HG02759 (cell line): Measurements from ENCODE around the gene DPP7.
"Not testable (repeated sequence)": the region's sequence is repeated elsewhere in the genome, so short reads cannot be mapped to it uniquely, and the experiment has no call there.

Source experiments
- ATAC-seq: cut with Tn5 transposase; IDR thresholded peaks from one replicate; pipeline ENCODE4 v1.9.1; 2021; ENCODE audit warnings: mild to moderate bottlenecking, moderate library complexity; ENCODE audit not compliant: unreplicated experiment

The DPP7 gene

DNA sequence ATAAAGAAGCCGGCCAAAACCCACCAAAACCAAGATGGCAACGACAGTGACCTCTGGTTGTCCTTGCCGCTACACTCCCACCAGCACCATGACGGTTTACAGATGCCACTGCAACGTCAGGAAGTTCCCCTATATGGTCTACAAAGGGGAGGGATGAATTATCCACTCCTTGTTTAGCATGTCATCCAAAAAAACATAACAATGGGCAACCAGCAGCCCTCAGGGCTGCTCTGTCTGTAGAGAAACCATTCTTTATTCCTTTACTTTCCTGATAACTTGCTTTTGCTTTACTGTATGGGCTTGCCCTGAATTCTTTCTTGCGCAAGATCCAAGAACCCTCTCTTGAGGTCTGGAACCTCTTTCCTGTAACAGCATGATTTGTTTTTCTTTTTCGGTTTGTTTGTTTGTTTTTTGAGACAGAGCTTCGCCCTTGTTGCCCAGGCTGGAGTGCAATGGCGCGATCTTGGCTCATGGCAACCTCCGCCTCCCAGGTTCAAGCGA lies 39.2 kb downstream of the DPP7 start:
- ATAC-seq, result no peak

DNA sequence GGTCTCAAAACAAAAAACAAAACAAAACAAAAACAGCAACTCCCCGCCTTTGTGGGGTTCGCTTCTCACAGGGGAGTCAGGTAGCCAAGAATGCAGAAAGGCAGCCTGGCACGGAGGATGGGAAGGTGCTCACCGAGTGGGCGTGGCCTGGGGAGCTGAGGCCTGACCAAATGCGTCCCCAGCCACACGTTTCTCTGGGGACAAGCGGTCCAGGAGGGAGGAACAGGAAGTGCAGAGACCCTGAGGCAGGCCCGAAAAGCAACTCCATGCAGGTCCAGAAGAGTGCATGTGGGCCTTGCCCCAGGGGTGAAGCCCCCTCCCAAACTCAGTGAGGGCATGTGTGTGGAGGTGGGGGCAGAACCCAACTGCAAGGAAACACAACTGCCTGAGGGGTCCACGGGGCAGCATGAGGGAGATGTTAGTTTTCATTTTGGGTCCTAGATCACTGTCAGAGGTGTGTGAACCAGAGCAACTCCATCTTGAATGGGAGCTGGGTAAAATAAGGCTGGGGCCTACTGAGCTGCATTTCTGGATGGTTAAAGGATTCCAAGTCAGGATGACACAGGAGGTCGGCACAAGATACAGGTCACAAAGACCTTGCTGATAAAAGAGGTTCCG lies 39.8 kb downstream of the DPP7 start:
- no peak for ATAC-seq

DNA sequence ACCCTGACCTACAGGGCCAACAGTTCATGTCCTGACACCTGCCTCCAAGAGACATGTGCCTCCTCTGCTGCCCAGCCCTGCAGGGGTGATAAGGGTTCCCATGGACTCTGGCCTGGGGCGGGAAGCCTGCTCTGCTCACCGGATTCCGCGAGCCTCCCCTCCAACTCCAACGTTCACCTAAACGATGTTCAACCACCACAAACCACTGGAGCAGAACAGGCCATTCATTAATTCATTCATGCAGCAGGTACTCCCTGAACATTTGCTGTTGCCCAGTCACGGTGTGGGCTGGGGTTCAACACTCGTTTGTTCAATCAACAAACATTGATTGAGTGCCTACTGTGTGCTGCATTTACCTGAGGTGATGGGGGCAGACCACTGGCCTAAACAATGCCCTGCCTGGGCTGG lies 40.5 kb downstream of the DPP7 start:
- ATAC-seq, result no peak

DNA sequence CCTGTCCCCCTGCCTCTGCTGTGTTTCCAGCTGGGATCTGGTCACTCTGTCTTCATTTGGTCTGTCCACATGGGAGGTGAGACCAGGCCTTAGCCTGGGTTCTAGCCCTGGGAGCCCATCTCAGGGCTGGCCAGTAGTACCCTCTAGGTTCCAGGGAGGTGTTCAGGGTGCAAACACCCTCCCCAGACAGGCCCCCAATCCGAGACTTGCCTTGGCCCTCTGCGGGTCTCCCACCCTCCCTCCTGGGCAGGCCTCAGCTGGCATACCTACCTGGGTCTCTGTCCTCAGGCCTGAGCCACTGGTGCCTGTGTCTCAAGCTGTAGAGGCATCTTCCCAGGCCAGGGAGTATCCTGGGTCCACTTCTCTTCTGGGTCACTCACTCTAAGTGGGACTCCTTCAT lies 43.3 kb downstream of the DPP7 start:
- no peak for ATAC-seq

DNA sequence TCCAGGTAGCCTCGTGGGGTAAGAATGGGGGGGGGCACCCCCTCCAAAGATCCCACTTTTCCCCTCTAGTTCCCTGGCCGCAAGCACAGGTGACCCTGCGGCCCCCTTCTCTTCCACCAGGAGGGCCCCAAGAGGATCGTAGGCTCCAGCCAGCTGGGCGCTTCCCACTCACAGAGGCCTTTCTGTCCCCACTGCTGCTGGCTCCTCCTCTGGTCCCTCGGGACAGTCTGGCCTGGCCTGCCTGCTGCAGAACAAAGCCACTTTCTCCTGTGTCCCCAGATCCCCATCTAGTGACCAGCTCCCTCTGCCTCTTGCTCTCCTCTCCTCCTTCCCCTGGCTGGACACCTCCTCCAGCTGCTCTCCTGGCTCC lies 43.6 kb downstream of the DPP7 start:
- ATAC-seq, result peak; percentile 20

DNA sequence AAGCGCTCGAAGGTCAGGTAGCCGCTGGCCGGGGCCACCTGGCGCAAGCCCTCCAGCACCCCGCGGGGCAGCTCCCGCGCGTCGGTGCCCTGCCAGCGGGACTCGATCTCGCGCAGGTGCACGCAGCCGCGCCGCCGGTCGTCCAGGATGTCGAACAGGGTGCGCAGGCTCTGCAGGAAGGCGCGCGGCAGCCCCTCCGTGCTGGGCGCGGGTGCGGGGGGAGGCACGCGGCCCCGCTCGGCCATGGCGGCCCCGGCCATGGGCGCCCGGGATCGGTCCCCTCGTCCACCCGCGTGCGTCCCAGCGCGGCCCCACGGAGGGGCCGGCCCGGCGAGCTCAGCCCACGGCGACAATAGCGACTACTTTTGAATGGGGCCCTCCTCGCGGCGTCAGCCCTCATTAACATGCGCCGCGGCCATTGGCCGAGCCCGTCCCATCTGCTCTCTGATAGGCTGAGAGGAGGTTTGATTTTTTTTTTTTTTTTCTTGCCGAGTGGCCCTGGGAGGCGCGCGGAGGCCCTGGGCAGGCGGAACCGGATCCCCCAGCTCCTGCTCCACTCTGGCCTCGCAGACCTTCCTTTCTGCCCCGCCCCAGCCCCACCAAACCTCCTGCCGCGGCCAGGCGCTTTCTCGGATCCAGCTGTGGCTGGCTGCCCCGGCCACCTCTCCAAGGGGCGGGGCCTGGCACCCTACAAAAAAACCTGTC lies 44.2 kb downstream of the DPP7 start, which contains the start of gene SAPCD2:
Gene SAPCD2, minus strand, starts transcription at position 357 of the 705 bp plus-strand sequence. Its CDS starts 97 bp downstream, at position 260.
- ATAC-seq, result peak; percentile 80

DNA sequence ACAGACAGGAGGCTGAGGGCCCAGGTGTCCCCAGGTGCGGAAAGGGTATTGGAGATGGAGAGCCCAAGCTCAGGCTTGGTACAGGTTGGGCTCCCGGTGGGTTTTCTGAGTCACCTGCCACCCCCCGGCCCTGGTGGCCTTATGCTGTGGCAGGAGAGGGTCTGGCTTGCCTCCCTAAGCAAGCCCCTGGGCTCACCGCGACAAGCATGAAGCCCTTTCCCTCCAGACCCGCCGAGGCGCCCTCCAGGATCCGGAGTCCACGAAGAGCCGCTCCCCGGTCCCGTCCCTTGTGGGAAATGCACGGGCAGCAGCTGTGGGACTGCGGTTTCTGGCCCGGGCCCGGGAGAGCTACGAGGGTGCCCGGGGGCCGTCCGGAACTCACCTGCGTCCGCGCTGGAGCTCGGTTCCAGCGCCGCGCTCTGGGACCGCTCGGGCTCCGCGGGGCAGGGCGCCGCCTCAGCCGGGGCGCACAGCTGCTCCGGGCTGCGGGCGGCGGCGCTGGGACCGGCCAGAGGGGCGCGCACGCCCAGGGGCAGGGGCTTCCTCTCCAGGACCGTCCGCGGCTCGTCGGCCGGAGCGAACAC lies 44.9 kb downstream of the DPP7 start:
- peak; percentile 16 for ATAC-seq

DNA sequence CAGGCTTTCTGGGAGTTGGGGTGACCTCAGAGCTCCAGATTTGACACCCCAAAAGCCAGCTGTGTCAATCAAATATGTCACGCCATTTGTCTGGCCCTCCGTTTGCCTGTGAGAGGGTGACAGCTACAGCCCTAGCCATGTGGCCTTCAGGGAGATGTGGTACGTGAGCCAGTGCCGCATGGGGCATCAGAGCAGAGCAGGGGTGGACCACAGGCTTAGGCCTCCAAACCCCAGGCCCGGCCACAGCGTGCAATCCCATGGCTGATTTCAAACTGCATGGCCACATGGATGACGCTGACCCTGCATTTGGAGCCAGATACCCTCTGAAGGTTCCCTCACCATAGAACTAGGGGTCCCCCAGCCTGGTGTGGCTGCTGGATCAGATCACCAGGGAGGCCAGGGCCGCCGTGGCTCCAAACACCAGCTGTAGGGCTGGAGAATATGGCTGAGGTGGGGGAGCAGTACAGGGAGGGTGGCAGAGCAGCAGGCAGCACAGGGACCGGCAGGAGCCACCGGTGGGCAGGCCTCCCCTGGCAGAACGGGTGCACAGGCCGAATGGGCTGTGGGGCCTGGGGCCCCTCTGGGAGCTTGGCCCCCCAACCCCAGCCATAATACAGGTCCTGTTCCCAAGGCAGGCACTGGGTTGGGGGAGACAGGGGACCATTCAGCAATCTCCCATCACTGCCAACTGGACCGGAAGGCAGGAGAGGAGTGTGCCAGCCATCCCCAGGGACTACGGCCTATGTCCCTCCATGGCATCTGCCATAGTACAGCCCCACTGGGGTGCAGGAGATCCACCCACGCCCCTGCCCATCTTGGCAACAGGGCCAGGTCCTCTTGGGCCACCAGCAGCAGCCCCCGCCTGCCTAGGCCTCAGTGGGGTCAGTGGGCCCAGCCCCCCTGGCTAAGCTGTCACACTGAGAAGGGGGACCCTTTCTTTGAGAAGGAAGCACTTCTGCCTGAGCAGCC lies 45.7 kb downstream of the DPP7 start:
- ATAC-seq, result no peak

DNA sequence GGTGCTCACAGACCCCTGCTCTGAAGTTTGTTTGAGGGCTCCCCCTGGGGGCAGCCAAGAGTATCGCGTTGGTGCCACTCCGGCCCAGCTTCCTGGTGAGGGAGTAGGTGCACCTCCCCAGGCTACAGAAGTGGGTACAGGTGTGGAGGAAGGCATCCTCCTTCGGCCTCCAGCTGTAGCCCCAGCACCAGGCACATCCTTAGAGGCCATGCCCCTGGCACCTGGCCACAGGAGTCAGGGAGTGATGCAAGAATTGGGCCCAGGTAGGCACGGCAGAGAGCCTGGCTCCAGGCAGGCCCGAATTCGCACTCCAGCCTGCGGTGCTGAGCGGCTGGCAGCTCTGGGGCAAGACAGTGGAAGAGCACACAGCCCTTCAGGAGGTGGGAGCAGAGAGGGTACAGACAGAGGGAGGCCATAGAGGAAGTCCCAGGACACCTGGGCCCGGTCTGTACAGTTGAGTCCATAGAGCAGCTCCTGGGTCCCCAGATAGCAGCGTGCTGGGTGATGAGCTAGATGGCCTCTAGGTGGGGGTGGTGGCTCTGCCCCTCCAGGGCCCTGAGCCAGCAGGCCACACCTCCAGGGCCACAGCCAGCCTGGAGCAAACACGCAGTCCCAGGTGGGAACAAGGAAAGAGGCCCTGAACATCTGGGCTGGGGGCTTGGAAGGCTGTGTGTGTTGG lies 46.5 kb downstream of the DPP7 start:
- peak; percentile 37 for ATAC-seq

DNA sequence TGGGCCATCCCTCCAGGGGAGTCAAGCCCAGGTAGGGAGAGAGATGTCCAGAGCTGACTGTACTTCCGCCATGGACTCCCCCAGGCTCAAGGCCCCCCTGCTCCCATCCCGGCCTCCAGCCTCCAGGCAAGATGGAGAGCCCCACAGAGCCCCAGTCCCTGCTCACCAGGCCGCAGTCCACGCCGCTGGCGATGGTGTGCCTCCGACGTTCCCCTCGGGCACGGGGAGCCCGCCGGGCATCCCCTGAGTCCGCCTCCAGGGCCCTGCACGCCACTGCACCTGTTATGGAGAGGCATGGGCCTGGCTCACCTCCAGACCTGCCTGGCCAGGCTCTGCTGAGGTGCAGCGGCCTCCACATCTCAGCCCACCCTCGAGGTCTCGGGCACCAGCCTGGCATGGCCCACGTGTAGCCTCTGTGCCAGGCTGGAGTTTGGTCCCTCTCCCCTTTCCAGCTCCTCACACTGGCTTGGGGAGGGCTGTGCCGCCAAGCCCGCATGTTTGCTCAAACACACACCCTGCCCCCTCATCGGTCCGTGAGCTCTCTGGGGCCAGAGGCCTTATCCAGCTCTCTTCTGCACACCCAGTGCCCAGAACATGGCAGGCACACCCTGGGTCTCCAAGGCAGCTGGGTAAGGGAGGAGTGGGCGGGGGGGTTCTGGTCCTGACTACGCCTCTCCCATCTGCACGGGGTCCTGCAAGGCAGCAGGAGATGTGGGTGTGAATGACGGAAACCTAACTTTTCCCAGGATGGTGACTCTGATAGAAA lies 48.3 kb downstream of the DPP7 start:
- no peak for ATAC-seq

DNA sequence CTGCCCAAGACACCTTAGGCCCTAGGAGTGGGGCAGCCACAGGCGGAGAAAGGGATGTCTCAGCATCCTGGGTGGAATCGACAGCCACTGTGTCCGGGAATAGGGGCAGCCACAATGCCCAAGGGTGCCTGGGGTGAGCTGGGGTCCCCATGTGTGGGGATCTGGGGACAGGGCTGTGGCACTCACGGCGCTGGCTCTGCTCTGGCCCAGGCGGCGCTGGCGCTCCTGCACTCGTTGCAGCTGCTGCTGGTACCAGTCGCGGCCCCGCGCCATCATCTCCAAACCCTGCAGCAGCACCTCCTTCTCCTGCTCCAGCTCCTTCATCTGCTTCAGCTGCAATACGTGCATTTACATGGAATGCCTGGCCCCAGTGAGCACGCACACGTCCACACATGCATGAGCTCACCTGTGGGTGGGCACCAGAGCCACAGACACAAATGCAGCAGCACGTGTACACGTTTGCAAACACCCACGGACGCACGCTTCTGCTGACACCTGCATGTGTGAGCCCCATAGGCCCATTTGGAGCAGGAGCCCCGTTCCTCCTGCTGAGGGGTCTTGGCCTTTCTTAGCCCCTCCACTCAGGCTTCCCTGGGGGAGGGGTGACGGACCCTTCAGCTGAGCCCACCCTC lies 49.1 kb downstream of the DPP7 start:
- ATAC-seq, result no peak

DNA sequence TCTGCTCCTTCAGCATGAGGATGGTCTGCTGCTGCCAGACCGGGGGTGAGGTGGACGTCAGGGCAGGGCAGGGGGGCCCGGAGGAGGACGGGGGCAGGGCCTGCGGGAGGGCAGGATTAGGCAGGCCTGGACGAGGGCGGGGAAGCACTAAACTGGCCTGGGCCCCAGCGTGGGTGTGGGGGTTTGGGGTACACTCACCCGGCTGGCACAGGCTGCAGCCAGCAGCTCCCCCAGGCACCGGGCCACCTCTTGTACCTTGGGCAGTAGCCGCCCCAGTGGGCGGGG lies 49.7 kb downstream of the DPP7 start:
- no peak for ATAC-seq

DNA sequence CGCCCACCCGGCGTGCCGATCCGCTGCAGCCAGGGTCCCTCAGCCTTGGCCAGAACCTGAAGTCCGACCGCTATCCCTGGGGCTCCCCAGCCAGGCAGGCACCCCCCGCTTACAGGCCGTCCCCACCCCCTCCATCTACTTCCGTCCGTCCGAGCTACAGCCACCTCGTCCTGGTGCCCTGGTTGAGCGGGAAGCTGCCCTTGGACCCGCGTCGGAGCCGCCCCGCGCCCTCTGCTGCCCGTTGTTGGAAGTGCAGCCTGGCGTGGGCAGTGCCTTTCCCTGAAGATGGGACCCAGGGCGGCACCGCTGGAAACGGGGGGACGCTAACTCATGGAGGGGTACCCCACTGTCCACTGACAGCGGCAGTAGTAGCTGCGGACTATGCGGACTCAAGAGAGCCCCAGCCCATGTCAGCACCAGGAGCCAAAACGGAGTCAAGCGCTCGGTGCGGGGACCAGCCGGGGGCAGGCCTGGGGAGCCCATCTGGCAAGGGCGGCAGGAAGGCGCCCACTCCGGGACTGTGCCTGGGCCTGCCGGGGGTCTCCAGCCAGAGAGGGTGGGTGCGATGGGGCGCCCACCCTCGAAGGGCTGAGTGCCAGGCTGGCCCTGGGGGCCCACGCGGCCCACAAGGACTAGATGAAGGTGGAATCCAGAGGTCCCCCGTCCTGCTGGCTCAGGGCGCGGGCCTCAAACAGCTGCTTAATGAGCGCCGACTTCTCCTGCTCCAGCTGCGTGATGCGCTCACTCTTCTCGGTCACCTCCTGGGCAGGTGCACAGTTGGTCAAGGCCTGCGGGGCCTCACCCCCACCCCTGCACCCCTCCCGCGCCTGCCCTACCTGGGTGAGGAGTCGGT lies 50.3 kb downstream of the DPP7 start:
- ATAC-seq, result no peak

DNA sequence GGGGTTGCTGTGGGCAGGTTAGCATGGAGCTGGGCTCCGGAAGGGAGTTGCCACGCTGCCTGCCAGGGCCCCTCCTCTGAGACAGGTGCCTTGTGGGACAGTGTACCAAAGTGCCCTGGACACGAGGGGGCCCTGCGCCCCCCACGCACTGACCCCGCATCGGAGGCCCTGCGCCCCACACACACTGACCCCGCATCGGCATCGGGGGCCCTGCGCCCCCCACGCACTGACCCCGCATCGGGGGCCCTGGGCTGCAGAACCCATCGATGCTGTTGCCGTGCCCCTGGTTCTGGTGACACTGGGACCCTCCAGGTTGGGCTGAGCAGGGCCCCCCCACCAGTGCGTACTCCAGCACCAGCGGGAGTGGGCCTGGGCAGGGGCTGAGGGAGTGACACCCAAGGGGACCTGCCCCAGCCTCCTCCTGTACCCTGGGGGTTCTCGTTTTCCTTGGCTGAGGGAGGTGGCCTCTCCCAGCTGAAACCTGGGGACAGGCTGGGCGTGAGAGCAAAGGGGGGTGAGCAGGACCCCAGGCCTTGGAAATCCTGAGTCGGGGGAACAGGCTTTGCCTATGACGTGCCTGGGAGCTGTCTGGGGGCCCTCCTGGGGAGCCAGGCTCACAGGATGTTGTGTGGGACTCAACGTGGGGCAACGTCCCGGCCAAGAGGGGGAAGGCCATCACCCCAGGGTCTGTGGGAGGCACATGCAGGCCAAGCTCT lies 51.1 kb downstream of the DPP7 start:
- ATAC-seq, result no peak

DNA sequence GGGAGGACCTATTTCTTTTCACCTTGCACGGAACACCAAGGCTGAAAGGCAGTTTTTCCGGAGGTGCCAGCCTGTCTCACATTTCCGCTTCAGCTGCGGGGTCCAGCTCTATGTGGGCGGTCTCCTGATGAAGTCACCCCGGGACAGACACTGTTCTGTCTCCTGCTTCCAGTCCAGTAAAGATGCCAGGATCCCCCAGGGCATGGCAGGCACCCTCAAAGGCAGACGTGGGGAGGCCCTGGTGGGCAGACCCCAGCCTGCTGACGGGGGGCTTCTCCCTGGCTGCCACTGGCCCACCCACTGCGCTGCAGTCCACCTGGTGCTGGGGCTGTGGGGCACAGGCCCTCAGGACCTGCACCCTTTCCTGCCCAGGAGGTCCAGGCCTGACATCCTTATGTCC lies 51.7 kb downstream of the DPP7 start:
- ATAC-seq, result not testable (repeated sequence)

DNA sequence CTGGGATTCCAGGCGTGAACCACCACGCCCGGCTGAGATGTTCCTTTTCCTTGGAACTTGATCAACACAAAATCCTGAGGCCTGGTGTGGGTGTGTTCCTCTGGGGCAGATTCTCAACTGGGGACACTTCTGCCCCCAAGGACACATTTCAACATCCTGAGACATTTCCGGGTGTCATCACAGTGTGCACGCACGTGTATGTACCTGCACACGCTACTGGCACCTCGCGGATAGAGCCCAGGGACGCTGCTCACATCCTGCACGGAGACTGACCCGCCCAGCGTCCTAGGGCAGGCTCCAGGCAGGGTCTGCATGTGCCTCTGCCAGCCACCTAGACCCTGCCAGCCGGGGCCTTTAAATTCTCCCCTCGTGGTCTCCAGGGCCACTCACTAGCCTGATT lies 52.1 kb downstream of the DPP7 start:
- ATAC-seq, result no peak
